ENCODE measurements around the gene KANSL1L.

- TF ChIP-seq CTCF (IDR thresholded peaks at IDR 0.05) (no peak), EP300 (IDR thresholded peaks at IDR 0.05) (no peak), POLR2A (IDR thresholded peaks at IDR 0.05; ENCODE audit: low read depth) (no peak), POLR2AphosphoS5 (IDR thresholded peaks at IDR 0.05) (no peak)
Observed at GRCh38 chr2:210086930-210087329, 84.3 kb downstream of the KANSL1L start.
